HG02884 (cell line): ENCODE measurements around the gene SH3GL1.
"Not testable (repeated sequence)": the region's sequence is repeated elsewhere in the genome, so short reads cannot be mapped to it uniquely, and the experiment has no call there.

Experiments used
- ATAC-seq: cut with Tn5 transposase; IDR thresholded peaks from one replicate; pipeline ENCODE4 v1.9.1; 2021; ENCODE audit warnings: mild to moderate bottlenecking, moderate library complexity; ENCODE audit not compliant: unreplicated experiment

Gene SH3GL1

DNA sequence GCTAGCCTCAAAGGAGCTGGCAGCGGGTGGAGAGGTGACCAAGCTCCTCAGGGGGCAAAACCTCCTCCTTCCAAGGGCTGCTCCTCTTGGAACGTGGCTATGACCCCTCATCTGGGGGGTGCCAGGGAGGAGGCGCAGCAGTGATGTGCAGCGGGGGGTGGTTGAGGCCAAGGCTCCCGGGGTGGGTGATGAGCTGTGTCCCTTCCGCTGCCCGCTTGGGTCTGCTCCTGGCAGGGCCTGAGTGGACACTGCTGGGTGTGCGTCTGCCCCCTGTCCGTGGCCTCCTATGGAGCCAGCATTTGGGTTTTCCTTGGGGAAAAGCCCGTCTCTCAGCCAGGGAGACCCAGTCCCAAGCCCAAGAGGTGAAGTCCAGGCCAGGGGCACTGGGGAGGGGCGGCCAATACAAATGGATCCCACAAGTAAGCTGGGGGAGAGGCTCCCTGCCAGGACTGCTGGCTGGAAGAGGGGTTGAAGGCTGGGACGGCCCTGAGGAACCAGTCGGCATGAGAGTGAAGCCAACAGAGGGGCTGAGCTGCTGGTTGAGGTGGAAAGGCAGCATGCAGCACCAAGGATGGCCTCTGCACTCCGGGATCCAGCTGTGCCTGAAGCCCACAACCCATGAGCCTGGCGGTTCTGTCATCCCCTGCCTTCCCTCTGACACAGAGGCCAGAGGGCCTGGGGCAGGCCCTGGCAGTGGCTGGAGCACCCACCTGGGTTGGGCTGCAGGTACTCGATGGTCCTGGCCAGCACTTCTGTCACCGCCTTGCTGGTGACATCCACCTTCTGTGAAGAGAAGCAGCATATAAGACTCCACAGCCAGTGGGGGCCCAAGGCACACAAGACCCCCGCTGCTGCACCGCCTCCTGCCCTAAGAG lies 34.3 kb downstream of the SH3GL1 start:
- ATAC-seq = no peak

DNA sequence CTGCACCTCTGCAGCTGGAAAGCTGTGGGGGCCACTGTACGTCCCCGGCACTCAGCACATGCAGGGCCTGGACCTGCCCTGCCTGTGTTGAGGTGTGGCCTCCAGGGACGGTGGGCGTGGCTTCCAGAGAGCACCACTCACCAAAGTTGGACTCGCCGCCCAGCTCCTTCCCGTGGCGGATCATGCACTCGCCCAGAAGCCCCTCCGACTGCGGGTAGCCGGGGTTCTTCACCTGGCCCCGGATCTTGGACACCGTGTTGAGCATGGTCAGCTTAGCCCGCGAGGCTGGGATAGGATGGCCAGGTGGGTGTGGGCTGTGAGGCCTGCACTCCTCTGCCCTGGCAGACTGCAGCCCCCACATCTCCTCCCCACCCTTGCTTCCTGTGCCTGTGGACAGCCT lies 35.0 kb downstream of the SH3GL1 start:
- ATAC-seq = no peak

DNA sequence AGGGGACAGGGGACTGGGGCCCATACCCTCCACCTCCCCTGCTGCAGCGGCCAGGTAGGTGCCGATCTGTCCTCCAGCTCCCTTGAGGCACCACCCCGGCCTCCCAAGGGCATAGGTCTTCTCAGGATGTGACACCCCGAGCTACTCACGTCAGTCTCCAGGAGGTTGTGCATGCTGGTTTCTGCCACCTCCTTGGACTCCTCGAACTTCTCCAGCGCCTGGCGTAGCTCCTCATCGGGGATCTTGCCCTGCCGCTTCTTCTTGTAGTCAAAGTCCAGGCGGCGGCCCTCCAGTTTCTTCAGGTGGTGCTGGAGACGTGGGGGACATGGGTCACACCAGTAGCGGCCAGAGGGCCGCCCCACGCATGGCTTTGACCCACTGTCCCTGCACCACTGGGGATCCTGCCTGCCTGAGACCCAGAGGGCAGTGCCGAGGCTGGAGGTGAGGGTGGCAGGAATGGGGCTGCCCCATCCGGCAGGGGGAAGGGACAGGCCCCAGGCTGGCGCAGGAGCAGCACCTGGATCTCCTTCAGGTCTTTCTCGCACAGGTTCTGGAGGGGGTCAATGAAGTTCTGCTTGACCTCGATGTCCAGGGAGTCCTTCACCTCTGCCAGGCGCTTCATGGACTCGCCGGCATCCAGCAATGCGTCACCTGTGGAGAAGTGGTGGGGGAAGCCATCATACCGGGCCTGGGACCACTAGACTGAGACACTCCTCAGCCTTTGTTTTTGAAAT lies 36.6 kb downstream of the SH3GL1 start:
- no peak for ATAC-seq

DNA sequence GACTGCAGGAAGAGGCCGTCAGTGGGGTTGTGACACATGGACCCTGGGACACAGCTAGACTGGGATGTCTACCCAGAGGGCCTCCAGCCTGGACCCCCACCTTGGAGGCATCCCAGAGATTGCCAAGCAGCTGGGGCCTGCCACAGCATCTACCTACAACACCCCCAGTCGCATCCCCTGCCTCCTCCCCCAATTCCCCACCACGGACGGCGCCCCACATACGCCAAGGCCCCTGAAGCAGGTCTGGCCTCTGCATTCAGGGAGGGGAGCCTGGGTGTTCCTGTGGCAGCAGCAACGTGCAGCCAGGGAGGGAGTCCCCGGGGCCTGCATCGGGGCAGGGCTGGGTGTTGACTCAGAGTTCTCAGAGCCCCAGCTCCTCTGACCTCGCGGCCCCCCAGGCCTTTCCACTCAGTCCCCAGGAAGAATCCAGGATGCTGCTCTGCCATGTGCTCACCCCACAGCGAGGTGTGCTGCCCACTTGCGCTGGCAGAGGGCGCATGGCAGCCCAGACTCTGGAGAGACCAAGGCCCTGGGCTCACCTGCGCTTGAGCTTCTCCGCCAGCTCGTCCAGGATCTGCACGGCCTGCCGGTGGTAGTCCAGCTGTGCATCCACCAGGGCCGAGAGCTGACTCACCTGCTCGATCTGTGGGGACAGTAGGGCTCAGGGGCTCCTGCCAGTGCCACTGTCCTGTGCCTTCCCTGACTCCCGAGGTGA lies 37.4 kb downstream of the SH3GL1 start:
- ATAC-seq = no peak

DNA sequence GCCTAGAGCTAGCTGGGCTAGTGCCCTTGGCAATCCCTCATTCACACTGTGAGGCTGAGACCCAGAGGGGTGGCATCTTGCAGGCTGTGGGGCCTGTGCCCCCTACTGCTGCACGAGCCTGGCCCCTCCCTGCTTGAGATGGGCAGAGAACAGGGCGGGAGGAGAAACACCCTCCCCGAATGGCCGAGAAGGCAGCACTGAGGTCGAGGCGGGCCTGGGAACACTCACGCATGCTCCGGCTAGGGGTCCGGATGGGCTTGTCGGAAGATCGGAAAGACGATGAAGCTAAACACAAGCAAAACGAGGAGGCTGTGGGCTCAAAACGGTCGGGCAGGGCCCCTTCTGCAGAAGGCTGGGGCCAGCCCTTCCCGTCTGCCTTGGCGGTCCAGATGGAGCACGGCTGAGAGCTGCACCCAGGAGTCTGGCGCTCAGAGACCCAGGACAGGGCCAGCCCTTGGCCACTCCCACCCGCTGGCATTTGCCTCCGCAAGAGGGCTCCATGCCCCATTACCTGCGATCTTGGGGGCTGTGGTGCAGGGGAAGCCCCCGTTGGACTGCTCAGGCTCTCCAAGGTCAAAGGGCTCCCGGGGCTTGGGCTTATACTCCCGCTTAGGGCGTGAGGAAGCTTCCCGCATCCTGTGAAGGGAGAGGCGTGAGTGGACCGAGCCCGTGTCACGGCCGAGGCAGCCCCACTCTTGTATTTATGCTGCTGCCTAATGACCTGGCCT lies 38.1 kb downstream of the SH3GL1 start:
- no peak for ATAC-seq

DNA sequence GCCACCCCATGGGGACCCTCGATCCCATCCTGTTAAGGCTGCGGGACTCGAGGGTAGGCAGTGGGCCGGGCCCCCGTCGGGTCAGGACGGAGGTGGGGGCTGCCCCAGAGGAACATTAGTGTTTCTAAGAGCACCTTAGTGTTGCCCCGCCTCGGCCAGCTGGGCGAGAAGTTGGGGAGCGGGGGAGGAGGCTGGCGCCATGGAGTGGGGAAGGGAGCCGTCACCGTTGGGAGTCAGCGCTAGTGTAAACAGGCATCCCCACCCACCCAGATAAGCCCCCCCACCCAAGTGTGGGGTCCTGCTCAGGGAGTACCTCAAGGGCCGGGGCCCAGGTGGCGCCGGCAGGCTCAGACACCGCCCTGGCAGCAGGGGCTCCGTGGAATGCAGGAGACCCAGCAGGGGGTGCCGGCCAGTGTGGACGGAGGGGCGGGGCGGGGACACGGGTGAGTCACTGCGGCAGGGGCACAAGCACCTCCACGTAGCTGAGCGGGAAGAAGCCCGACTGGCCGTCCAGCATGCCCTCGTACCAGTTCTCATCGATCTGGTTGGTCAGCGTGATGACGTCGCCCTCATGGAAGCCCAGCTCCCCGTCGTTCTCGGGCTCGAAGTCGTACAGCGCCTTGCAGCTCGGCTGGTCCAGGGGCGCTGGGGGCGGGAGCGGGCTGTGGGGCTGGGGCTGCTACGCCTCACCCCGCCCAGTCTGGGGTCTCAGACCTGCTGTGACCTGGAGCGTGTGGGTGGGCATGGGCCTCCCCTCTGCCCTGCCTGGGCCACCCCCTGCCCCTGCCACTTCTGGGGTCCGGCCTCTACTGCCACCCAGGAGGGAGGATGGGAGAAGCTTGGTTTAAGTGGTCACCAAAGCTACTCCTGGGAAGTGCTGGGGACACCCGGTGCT lies 38.9 kb downstream of the SH3GL1 start:
- no peak for ATAC-seq

DNA sequence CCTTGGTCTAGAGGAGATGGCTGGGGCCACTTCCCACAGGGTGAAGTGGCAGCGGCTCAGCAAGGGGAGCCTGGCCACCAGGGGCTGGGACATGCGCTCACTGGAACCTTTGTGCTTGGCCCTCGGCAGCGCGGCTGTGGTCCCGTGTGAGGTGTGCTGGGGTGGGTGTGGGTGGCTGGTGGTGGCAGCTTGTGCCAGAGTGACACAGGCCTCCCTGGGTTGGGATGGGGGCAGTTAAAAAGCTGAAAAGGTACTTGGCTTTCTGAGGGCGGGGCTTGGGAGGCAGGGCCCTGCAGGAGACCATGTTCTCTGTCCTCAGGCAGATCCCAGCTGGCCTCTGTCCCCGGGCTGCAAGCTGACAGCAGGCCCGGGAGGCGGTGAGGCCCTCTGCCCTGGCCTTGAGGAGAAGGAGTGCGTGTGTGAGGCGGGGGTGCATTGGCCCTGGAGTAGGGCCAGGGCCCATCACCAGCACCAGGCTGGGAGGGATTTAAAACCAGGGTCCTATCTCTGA lies 39.7 kb downstream of the SH3GL1 start:
- ATAC-seq = no peak

DNA sequence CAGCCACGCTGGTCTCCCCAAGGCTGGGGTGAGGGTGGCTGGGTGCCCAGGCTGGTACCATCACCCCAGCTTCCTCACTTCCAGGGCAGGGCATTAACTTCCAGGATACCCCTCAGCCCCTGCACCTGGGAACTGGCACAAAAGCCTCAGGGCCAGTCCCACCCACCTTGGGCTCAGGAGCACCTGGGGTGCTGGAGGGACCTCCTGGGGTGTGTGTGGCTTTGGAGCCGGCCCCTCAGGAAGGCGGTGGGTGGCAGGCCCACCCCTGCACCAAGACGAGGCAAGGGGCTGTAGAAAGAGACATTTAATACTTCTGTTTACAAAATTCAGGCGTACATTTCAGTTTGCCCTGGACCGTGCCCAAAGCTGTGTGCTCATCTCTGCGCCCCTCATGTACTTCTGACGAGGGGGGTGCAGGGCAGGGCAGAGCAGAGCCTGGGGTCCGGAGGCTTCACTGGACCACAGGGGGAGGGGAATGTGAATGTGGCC lies 40.2 kb downstream of the SH3GL1 start:
- ATAC-seq = no peak

DNA sequence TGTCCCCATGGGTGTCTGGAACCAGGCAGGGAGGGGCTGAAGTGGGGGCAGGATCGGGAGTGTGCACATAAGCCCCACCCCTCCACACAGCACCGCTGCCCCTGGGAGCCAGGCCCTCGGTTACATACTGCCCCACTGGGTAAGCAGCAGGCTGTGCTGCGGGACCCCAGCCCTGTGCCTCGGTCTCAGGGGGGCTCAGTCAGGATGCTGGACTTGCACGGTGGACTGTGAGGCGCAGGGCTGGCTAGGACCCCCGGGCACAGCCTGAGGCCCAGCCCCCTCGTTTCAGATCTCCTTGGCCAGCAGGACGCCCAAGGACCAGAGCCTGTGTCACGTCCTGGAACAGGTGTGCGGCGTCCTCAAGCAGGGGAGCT lies 40.7 kb downstream of the SH3GL1 start:
- no peak for ATAC-seq

DNA sequence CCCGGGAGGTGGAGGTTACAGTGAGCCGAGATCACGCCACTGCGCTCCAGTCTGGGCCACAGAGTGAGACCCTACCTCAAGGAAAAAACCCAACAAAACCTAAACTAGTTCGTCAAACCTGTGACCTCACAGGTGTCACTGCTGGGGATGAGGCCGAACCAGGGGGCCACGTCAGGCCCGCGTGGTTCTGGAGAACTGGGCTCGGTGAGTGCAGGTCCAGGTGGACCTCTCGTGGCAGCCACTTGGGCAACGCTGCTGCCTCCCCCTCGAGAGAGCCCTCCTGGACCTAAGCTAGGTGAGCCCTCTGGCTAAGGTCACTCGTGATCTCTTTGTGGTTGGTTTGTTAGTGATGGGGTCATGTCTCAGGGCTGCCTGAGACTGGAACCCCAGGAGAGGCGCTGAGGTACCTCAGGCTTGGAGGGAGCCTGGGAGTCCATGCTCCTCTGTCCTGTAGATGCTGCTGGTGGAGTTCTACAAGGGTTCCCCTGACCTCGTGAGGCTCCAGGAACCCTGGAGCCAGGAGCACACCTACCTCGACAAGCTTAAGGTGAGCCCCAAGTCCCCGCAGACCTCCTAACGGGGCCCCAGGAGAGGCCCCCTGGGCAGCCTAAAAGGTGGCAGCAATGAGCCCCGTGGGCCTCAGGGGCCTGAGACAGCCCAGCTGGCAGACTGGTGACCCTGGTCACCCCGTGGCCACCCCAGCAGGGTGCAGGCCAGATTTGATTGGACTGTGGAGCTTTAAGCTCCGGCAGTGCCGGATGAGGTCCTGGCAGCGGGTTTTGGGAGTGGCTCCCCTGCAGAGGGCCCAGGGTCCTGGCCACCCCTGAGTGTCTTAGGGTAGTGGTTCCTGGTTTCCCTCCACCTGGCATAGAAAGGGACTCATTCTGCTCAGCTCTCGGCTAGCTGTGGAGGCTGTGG lies 41.4 kb downstream of the SH3GL1 start:
- ATAC-seq = no peak

DNA sequence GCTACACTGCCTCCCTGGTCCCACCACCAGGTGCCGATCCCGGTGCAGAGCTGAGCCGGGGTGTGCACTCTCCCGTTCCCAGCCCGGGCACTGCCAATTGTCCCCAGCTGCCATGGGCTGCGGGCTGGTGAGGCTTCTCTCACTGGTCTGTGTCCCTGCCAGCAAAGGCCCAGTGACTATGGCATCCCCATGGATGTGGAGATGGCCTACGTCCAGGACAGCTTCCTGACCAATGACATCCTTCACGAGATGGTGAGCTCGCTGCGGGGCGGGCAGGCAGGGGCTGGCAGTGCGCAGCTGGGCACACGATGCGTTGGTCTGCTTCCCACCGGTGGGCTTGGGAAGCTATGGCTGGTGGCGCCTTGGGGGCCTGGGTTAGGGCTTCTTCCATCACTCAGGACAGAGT lies 42.4 kb downstream of the SH3GL1 start:
- no peak for ATAC-seq

DNA sequence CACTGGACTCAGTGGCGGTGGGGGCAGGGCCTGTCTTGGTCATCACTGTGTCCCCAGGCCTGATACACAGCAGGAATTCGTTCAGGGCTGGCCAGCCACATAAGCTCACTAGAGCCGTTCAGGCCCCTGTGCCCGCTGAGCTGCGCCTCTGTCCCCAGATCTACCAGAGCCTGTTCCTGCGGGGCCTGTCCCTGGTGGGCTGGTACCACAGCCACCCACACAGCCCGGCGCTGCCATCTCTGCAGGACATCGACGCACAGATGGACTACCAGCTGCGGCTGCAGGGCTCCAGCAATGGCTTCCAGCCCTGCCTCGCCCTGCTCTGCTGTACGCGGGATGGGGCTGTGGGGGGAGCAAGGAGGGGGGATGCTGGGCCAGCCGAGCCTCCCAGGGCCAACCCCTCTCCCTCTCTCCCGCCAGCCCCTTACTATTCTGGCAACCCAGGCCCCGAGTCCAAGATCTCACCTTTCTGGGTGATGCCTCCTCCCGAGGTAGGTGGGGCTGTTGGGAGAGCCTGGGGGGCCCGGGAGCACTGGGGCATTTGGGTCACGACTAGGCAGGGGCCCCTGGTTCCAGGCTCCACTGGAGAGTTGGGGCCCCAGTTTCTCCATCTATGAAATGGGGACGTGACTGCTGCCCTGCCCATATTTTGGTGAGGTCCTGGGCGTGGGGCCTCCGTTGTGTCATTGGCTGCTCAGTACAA lies 43.1 kb downstream of the SH3GL1 start:
- ATAC-seq = no peak

DNA sequence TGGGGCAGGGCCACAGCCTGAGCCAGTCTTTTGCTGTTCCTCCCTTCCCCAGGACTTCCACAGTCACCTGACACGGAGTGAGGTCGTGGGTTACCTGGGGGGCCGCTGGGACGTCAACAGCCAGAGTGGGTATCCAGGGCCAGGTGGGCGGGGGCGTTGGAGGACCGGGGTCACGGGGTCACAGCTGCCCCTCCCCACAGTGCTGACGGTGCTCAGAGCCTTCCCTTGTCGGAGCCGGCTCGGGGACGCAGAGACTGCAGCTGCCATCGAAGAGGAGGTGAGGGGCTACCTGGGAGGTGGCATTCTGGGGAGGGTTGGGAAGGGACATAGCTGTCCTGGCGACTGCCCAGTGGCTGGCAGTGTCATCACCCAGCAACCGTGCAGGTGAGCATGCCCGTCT lies 45.5 kb downstream of the SH3GL1 start:
- no peak for ATAC-seq

DNA sequence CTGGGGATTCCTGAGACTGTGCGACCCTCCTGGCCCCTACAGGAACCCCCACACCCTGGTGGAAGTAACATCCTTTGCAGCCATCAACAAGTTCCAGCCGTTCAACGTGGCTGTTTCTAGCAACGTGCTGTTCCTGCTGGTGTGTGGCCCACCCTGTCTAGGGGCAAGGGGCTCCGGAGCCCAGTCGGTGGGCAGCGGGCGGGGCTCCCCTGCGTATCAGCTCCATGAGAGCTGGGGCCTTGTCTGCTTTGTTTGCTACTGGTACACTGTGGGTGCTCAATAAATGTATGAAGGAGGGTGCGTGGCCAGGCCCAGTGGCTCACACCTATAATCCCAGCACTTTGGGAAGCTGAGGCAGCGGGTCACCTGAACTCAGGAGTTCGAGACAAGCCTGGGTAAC lies 46.1 kb downstream of the SH3GL1 start:
- no peak for ATAC-seq

DNA sequence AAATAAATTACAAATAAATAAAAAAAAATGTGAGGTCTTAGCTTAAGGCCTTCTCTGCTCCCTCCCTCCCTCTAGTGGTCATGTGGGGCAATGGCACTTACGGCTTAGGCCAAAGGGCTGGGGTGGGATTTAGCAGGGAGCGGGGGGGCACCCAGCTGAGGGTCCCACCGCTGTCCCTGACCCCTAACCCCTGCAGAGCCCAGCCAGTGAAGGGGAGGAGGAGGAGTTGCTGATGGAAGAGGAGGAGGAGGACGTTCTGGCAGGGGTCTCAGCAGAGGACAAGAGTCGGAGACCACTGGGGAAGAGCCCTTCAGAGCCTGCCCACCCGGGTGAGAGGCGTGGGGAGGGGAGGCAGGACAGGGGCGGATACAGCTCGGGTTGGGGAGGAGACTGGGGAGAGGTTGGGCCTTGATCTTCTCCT lies 47.6 kb downstream of the SH3GL1 start:
- ATAC-seq = no peak

DNA sequence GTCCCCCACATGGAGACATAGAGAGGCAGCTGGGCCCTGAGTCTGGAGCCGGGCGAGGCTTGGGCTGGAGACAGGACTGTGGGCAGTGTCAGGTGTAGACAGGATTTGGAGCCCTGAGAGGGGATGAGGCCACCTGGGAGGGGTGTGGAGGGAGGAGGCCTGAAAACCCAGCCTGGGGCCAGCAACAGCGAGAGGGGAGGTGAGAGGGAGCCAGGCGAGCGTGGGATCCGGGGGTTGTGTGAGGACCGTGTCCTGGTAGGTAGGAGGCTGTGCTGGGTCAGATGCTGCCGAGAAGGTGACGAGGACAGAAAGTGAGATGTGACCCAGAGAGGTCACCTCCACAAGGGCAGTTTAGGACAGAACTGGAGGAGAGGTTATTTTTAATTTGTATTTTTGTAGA lies 49.6 kb downstream of the SH3GL1 start:
- ATAC-seq = no peak

DNA sequence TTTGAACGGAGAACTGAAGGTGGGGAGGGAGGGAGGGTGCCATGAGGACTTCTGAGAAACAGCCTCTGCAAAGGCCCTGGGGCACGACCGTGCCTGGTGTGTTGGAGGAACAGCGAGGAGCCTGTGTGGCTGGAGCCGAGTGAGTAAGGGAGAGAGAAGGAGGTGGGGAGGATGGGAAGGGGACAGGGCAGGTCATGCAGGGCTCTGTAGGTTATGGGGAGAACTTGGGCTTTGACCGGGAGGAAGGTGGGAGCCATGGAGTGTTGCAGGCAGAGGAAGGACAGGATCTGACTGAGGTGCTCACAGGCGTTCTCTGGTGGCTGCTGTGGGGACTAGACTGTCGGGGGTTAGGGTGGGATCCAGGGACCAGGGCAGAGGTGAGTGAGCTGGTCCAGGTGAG lies 50.2 kb downstream of the SH3GL1 start:
- no peak for ATAC-seq

DNA sequence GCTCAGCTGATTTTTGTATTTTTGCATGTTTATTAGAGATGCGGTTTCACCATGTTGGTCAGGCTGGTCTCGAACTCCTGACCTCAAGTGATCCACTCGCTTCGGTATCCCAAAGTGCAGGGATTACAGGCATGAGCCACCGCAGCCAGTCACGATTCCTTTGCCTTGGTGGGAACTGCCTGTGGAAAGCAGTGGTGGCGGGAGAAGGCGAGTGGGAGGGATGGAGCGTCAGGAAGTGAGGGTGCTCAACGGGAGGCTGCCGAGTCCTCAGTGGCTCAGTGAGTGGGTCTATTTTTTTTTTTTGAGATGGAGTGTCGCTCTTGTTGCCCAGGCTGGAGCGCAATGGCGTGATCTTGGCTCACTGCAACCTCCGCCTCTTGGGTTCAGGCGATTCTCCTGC lies 51.1 kb downstream of the SH3GL1 start:
- ATAC-seq = not testable (repeated sequence)
